ENCODE measurements around the gene HNRNPA2B1. TPM values are rescaled to one million over a fixed set of nuclear protein-coding genes. Genes with fewer than 3 reads are reported as not detected.

Gene HNRNPA2B1
- total RNA-seq, 1 experiment from 2014 or later: 1,101 TPM

DNA sequence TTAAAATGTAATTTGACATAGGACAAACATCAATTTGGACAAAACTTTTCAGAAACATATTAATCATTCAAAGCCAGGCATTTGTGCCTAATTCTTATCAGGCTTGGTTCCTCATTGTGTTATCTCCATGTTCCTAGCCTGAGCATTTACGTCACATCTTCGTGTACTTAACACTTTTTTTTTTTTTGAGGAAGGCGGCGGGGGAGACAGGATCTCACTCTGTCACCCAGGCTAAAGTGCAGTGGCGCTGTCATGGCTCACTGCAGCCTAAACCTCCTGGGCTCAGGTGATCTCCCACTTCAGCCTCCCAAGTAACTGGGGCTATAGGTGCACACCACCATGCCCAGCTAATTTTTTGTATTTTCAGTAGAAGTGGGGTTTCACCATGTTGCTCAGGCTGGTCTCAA lies 19.8 kb downstream of the HNRNPA2B1 start:
- CTCF ChIA-PET: interaction anchor here (1.1 to 2.2 kb wide), 4 partner anchors 11 to 287 kb away, joined by 3 to 12 read pairs (median 4); no protein-coding TSS in a partner anchor
- Mint-ChIP-seq H3K9me3 (0 out of 2 replicates have a peak, but pooled peaks cover 7% of the 10 kb centered on the region), H3K36me3 (peaks cover 68% of the 10 kb centered on the region), H3K27ac (no peak overlapping the region; the same call in 1 of the 2 replicates), H3K27me3 (ENCODE audit: low read depth) (no peaks in the 10 kb centered on the region), H3K4me3 (no peak overlapping the region), H3K4me1 (peaks cover 33% of the 10 kb centered on the region)
- ATAC-seq (no peak), DNase-seq (ENCODE audit: low spot score) (no peak)
- POLR2A ChIA-PET: interaction anchor here (0.7 to 0.9 kb wide), 3 partner anchors 10 to 34 kb away, joined by 3 read pairs; no protein-coding TSS in a partner anchor
- TF ChIP-seq, protein P1, sequence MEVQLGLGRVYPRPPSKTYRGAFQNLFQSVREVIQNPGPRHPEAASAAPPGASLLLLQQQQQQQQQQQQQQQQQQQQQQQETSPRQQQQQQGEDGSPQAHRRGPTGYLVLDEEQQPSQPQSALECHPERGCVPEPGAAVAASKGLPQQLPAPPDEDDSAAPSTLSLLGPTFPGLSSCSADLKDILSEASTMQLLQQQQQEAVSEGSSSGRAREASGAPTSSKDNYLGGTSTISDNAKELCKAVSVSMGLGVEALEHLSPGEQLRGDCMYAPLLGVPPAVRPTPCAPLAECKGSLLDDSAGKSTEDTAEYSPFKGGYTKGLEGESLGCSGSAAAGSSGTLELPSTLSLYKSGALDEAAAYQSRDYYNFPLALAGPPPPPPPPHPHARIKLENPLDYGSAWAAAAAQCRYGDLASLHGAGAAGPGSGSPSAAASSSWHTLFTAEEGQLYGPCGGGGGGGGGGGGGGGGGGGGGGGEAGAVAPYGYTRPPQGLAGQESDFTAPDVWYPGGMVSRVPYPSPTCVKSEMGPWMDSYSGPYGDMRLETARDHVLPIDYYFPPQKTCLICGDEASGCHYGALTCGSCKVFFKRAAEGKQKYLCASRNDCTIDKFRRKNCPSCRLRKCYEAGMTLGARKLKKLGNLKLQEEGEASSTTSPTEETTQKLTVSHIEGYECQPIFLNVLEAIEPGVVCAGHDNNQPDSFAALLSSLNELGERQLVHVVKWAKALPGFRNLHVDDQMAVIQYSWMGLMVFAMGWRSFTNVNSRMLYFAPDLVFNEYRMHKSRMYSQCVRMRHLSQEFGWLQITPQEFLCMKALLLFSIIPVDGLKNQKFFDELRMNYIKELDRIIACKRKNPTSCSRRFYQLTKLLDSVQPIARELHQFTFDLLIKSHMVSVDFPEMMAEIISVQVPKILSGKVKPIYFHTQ (CRISPR knock-in tag; IDR thresholded peaks at IDR 0.05): 0 out of 2 replicates have a peak, but pooled peaks have one; percentile 27
- TF ChIP-seq, protein P2, sequence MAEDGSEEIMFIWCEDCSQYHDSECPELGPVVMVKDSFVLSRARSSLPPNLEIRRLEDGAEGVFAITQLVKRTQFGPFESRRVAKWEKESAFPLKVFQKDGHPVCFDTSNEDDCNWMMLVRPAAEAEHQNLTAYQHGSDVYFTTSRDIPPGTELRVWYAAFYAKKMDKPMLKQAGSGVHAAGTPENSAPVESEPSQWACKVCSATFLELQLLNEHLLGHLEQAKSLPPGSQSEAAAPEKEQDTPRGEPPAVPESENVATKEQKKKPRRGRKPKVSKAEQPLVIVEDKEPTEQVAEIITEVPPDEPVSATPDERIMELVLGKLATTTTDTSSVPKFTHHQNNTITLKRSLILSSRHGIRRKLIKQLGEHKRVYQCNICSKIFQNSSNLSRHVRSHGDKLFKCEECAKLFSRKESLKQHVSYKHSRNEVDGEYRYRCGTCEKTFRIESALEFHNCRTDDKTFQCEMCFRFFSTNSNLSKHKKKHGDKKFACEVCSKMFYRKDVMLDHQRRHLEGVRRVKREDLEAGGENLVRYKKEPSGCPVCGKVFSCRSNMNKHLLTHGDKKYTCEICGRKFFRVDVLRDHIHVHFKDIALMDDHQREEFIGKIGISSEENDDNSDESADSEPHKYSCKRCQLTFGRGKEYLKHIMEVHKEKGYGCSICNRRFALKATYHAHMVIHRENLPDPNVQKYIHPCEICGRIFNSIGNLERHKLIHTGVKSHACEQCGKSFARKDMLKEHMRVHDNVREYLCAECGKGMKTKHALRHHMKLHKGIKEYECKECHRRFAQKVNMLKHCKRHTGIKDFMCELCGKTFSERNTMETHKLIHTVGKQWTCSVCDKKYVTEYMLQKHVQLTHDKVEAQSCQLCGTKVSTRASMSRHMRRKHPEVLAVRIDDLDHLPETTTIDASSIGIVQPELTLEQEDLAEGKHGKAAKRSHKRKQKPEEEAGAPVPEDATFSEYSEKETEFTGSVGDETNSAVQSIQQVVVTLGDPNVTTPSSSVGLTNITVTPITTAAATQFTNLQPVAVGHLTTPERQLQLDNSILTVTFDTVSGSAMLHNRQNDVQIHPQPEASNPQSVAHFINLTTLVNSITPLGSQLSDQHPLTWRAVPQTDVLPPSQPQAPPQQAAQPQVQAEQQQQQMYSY (CRISPR knock-in tag; IDR thresholded peaks at IDR 0.05): no peak

DNA sequence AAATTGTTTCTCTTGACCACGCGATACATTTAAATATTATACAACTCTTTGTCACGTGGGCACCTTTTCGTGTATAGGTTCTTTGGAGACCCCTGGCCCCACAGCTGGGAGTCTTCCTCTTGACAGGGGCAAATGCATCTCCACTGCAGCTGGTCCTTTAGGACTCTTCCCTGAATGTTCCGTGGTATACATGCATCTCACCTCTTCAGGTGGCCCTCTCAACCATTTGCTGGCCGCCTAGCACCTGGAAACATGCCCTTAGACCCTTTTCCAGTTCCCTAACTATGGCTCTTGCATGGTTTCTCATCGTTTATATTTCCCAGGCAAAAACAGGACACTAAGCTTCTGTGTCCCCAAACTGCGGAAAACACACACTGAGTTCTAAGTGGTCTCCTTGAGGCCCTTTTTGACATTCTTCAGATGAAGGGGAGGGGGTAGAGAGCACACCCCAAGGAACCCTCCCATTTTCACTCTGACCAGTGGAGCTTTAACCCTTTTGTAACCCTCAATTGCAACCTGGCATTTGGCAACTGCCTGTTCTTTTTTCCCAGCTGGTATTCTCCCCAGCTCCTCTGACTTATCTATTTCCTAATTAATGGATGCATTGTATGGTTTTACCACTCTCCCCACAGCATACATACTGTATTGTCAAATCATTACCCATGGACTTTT lies 20.6 kb downstream of the HNRNPA2B1 start:
- DNase-seq (ENCODE audit: low spot score) (no peak), ATAC-seq (no peak)
- Mint-ChIP-seq H3K36me3 (peaks cover 64% of the 10 kb centered on the region), H3K27me3 (ENCODE audit: low read depth) (no peaks in the 10 kb centered on the region), H3K4me1 (peaks cover 25% of the 10 kb centered on the region), H3K9me3 (0 out of 2 replicates have a peak, but pooled peaks cover 7% of the 10 kb centered on the region), H3K27ac (peak overlapping the region; percentile 50), H3K4me3 (no peak overlapping the region)
- ChIA-PET POLR2A (interaction anchor here (1.0 to 1.3 kb wide), 2 partner anchors 10 to 11 kb away, joined by 3 read pairs; no protein-coding TSS in a partner anchor), CTCF (interaction anchor here (0.6 to 2.2 kb wide), 5 partner anchors 14 to 287 kb away, joined by 3 to 12 read pairs (median 5); no protein-coding TSS in a partner anchor)
- no peak for TF ChIP-seq GTF2I (CRISPR knock-in tag; conservative IDR thresholded peaks at IDR 0.05)
- TF ChIP-seq, protein P3, sequence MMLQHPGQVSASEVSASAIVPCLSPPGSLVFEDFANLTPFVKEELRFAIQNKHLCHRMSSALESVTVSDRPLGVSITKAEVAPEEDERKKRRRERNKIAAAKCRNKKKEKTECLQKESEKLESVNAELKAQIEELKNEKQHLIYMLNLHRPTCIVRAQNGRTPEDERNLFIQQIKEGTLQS (CRISPR knock-in tag; conservative IDR thresholded peaks at IDR 0.05): no peak
- TF ChIP-seq, protein P4, sequence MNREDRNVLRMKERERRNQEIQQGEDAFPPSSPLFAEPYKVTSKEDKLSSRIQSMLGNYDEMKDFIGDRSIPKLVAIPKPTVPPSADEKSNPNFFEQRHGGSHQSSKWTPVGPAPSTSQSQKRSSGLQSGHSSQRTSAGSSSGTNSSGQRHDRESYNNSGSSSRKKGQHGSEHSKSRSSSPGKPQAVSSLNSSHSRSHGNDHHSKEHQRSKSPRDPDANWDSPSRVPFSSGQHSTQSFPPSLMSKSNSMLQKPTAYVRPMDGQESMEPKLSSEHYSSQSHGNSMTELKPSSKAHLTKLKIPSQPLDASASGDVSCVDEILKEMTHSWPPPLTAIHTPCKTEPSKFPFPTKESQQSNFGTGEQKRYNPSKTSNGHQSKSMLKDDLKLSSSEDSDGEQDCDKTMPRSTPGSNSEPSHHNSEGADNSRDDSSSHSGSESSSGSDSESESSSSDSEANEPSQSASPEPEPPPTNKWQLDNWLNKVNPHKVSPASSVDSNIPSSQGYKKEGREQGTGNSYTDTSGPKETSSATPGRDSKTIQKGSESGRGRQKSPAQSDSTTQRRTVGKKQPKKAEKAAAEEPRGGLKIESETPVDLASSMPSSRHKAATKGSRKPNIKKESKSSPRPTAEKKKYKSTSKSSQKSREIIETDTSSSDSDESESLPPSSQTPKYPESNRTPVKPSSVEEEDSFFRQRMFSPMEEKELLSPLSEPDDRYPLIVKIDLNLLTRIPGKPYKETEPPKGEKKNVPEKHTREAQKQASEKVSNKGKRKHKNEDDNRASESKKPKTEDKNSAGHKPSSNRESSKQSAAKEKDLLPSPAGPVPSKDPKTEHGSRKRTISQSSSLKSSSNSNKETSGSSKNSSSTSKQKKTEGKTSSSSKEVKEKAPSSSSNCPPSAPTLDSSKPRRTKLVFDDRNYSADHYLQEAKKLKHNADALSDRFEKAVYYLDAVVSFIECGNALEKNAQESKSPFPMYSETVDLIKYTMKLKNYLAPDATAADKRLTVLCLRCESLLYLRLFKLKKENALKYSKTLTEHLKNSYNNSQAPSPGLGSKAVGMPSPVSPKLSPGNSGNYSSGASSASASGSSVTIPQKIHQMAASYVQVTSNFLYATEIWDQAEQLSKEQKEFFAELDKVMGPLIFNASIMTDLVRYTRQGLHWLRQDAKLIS (CRISPR knock-in tag; IDR thresholded peaks at IDR 0.05; ENCODE audit: borderline replicate concordance): no peak
- TF ChIP-seq, protein P5, sequence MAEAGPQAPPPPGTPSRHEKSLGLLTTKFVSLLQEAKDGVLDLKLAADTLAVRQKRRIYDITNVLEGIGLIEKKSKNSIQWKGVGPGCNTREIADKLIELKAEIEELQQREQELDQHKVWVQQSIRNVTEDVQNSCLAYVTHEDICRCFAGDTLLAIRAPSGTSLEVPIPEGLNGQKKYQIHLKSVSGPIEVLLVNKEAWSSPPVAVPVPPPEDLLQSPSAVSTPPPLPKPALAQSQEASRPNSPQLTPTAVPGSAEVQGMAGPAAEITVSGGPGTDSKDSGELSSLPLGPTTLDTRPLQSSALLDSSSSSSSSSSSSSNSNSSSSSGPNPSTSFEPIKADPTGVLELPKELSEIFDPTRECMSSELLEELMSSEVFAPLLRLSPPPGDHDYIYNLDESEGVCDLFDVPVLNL (CRISPR knock-in tag; IDR thresholded peaks at IDR 0.05; ENCODE audit: borderline replicate concordance, low read depth): no peak
- no peak for TF ChIP-seq KAT7 (CRISPR knock-in tag; IDR thresholded peaks at IDR 0.05; ENCODE audit: borderline replicate concordance)
- no peak for TF ChIP-seq NR1H2 (CRISPR knock-in tag; IDR thresholded peaks at IDR 0.05)
- TF ChIP-seq CBFB (CRISPR knock-in tag; IDR thresholded peaks at IDR 0.05; ENCODE audit: low read depth): no peak
- no peak; the same call in 1 of the 2 replicates for TF ChIP-seq OVOL2 (CRISPR knock-in tag; IDR thresholded peaks at IDR 0.05; ENCODE audit: borderline replicate concordance)
- no peak for TF ChIP-seq ELF4 (CRISPR knock-in tag; IDR thresholded peaks at IDR 0.05; ENCODE audit: low read depth)
- TF ChIP-seq, protein P6, sequence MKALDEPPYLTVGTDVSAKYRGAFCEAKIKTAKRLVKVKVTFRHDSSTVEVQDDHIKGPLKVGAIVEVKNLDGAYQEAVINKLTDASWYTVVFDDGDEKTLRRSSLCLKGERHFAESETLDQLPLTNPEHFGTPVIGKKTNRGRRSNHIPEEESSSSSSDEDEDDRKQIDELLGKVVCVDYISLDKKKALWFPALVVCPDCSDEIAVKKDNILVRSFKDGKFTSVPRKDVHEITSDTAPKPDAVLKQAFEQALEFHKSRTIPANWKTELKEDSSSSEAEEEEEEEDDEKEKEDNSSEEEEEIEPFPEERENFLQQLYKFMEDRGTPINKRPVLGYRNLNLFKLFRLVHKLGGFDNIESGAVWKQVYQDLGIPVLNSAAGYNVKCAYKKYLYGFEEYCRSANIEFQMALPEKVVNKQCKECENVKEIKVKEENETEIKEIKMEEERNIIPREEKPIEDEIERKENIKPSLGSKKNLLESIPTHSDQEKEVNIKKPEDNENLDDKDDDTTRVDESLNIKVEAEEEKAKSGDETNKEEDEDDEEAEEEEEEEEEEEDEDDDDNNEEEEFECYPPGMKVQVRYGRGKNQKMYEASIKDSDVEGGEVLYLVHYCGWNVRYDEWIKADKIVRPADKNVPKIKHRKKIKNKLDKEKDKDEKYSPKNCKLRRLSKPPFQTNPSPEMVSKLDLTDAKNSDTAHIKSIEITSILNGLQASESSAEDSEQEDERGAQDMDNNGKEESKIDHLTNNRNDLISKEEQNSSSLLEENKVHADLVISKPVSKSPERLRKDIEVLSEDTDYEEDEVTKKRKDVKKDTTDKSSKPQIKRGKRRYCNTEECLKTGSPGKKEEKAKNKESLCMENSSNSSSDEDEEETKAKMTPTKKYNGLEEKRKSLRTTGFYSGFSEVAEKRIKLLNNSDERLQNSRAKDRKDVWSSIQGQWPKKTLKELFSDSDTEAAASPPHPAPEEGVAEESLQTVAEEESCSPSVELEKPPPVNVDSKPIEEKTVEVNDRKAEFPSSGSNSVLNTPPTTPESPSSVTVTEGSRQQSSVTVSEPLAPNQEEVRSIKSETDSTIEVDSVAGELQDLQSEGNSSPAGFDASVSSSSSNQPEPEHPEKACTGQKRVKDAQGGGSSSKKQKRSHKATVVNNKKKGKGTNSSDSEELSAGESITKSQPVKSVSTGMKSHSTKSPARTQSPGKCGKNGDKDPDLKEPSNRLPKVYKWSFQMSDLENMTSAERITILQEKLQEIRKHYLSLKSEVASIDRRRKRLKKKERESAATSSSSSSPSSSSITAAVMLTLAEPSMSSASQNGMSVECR (CRISPR knock-in tag; IDR thresholded peaks at IDR 0.05; ENCODE audit: borderline replicate concordance): no peak
- no peak for TF ChIP-seq JAZF1 (CRISPR knock-in tag; IDR thresholded peaks at IDR 0.05)
- TF ChIP-seq SMAD3 (CRISPR knock-in tag; IDR thresholded peaks at IDR 0.05; ENCODE audit: borderline replicate concordance): no peak
